Epithelial cell of esophagus (primary cell): Measurements from ENCODE around the gene ASTN2.

Experiments used
- DNase-seq: peaks from one replicate; pipeline ENCODE4 v3.0.0; 2010; ENCODE audit warnings: low read depth
- H3K4me3 ChIP-seq: 2 replicates; pipeline ENCODE4 v1.5.1; 2011; ENCODE audit warnings: mild to moderate bottlenecking, low read length, control low read depth
- TF ChIP-seq, protein P1 (sequence below): IDR thresholded peaks from 2 replicates; pipeline ENCODE4 v1.5.1; 2011; ENCODE audit warnings: low read depth, mild to moderate bottlenecking, low read length, control low read depth, inconsistent platforms; ENCODE audit not compliant: insufficient read depth; ENCODE audit errors: missing control alignments

ASTN2 gene

DNA sequence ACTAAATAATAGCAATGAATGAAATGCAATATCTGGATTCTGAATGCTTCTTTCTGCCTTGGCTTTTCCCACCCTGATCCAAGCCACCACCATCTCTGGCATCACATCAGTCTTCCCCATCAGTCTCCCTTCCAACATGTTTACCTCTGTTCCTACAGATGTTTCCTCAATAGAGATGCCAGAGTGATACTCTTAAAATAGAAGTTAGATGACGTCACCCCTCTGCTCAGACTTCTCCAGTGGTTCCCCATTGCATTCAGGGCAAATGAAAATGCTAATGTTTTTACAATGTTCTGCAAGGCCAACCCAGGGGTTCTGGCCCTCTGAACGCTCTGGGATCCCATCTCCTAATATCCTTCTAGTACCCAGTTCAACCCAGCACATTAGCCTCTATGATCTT, 422.0 kb downstream of the ASTN2 start:
- peak; percentile 11 for DNase-seq

DNA sequence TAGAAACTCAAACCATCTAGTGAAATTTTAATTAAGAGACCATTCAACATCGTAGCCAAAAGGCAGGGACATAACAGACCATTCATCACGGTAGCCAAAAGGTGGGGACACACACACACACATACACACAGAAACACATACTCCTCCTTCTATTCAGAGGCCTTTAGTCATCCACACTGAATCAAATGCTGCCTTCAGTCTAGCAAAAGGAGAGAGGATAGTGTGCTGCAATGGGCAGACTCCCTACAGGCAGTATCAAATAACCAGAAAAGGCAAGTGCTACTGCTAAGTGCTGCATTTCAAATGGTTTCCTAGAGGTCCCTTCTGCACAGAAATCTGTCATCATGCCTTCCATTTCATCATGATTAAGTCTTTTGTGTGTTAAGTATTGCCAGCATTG, 423.8 kb downstream of the ASTN2 start:
- no peak overlapping the region for H3K4me3 ChIP-seq
- TF ChIP-seq, protein P1, sequence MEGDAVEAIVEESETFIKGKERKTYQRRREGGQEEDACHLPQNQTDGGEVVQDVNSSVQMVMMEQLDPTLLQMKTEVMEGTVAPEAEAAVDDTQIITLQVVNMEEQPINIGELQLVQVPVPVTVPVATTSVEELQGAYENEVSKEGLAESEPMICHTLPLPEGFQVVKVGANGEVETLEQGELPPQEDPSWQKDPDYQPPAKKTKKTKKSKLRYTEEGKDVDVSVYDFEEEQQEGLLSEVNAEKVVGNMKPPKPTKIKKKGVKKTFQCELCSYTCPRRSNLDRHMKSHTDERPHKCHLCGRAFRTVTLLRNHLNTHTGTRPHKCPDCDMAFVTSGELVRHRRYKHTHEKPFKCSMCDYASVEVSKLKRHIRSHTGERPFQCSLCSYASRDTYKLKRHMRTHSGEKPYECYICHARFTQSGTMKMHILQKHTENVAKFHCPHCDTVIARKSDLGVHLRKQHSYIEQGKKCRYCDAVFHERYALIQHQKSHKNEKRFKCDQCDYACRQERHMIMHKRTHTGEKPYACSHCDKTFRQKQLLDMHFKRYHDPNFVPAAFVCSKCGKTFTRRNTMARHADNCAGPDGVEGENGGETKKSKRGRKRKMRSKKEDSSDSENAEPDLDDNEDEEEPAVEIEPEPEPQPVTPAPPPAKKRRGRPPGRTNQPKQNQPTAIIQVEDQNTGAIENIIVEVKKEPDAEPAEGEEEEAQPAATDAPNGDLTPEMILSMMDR: no peak
- DNase-seq: peak; percentile 34

More for the DNA sequence above, 422.0 kb downstream of the ASTN2 start:
- no peak overlapping the region for H3K4me3 ChIP-seq
- TF ChIP-seq, protein P1: no peak

DNA sequence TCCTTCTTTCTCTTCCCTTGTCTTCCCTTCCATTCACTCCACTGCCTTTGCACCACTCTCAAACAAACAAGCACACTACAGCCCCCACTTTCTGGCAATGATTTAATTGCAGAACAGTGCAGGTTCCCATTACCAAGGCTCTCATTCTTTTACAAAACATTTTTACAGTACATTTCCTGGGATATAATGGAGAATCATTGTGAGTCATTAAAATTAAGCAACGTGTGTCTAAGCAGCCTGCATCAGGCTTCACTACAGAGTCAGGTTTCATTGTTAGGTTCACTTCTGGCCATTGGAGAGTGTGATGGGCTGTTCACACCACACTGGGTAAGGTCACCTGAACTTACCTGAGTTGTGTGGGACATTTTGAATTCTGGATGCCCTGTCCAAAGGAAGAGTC, 424.3 kb downstream of the ASTN2 start:
- H3K4me3 ChIP-seq: no peak overlapping the region
- TF ChIP-seq, protein P1: no peak
- peak; percentile 69 for DNase-seq

DNA sequence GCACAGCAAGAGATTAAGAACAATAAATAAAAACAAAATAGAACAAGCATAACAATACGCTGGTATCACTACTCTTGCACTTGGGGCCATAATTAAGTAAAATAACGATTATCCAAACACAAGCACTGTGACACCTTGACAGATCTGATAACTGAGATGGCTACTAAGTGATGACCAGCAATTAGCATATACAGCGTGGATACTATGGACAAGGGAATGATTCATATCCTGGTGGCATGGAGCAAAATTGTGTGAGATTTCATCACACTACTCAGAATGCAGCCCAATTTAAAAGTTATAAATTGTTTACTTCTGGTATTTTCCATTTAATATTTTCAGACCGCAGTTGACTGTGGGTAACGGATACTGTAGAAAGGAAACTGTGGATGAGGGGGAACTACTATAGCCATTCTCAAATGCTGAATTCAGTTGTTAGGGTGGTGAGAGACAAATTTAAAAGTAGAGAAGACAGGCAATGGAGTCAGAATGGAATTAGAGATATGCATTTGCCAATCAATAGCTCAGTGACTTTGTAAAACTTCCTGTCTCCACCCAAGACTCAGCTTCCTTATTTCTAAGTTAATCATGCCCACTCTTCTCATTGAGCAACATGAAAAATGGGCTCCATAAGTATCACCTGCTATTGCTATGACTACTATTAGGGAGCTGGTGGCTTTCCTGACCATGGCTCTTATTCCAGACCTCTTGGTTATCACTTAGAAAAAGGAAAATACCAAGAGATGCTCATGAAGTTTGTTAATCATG, 427.0 kb downstream of the ASTN2 start:
- DNase-seq: peak; percentile 35
- no peak overlapping the region for H3K4me3 ChIP-seq
- TF ChIP-seq, protein P1: no peak

DNA sequence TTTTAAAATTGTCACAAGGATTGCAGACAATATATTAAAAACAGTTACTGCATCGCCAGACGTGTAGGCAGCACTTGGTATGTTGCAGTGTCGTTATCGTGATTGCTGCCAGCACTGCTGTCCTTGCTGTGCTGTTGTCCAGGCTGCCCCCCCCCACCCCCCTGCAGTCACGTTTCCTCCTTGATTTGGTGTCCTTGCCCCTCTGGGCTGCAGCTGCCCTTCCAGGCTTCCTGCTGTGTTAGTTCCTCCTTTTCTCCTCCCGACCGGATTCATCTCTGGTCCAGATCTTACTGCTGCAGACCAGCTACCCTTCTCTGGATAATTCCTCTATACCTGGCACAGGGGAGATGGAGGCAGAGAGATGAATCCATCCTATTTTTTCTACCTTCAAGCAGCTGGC, 428.8 kb downstream of the ASTN2 start:
- DNase-seq: no peak
- H3K4me3 ChIP-seq: no peak overlapping the region
- TF ChIP-seq, protein P1: no peak

DNA sequence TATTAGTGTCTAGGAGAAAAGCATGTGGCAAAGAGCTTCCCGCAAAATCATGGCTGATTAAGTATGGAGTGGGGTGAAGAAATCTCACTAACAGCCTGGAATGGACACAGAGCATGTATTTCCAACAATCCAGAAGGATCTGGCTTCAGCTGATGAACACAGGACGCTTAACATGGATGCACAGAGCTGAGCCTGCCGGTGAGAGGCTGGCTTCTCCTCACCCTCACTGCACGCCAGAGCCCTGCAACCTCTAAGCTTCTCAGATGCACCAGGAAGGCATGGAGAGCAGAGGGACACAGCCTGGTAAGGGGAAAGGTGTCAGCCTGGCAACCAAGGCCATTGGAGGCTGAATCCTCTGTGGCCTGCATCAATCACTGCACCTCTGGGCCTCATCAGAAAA, 429.3 kb downstream of the ASTN2 start:
- no peak overlapping the region for H3K4me3 ChIP-seq
- DNase-seq: no peak
- TF ChIP-seq, protein P1: no peak

DNA sequence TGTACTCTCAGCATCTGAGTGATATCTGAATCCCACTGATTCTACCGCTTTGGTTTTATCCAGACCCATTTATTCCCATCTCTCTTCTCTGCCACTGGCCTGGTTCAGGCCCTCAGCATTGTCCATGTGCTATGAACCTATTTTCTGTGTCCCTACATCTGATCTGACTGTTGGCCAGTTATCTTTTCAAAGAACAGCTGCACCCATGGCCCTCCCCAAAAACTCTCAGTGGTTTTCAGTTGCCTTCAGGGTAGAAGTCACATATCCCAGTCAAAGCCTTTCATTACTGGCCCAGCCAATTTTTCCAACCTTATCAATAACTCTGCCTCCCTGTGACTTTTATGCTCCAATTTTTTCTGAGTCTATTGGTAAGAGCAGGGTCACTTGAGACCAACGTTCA, 430.7 kb downstream of the ASTN2 start:
- DNase-seq: no peak
- no peak overlapping the region for H3K4me3 ChIP-seq
- TF ChIP-seq, protein P1: no peak
